ENCODE results near the gene GRIK5.
A peak's percentile ranks its signal among the peaks of the same experiment; 100 is the strongest.
"Not testable (repeated sequence)": the region's sequence is repeated elsewhere in the genome, so short reads cannot be mapped to it uniquely, and the experiment has no call there.

GRIK5 gene

DNA sequence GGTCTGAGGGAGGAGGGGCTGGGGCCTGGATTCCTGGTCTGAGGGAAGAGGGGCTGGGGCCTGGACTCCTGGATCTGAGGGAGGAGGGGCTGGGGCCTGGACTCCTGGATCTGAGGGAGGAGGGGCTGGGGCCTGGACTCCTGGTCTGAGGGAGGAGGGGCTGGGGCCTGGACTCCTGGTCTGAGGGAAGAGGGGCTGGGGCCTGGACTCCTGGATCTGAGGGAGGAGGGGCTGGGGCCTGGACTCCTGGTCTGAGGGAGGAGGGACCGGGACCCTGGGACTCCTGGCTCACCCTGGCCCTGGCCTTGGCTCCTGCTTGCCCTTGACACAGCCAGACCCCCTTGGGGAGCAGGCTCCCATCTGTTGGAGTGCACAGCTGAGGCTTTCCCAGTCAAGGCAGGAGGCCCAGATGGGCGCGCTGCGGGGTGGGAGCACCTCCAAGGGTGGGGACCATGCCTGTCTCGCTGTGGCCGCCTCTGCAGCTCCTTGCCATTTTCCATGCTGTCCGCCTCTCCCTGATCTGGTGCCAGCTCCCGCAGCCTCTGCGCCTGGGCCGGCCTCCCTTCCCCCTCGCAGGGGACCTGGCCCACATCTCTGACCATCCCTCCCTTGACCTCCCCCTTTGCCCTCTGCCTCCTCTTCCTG, 78.0 kb downstream of the GRIK5 start:
- DNase-seq (ENCODE audit: low read depth in 1 of 2, low spot score in 1 of 2): not testable (repeated sequence)

- no peak for DNase-seq (ENCODE audit: low read depth in 1 of 2, low spot score in 1 of 2)
Measured at GRCh38 chr19:41991025-41991424, 79.0 kb downstream of the GRIK5 start.

GRCh38 chr19:41990615-41991014, 79.4 kb downstream of the GRIK5 start:
- no peak for DNase-seq (ENCODE audit: low read depth in 1 of 2, low spot score in 1 of 2)

GRCh38 chr19:41990028-41990427, 80.0 kb downstream of the GRIK5 start:
- no peak for DNase-seq (ENCODE audit: low read depth in 1 of 2, low spot score in 1 of 2)

GRCh38 chr19:41988947-41989346, 81.1 kb downstream of the GRIK5 start:
- no peak for DNase-seq (ENCODE audit: low read depth in 1 of 2, low spot score in 1 of 2)

GRCh38 chr19:41987141-41987860, 82.7 kb downstream of the GRIK5 start:
- no peak for DNase-seq (ENCODE audit: low read depth in 1 of 2, low spot score in 1 of 2)

DNA sequence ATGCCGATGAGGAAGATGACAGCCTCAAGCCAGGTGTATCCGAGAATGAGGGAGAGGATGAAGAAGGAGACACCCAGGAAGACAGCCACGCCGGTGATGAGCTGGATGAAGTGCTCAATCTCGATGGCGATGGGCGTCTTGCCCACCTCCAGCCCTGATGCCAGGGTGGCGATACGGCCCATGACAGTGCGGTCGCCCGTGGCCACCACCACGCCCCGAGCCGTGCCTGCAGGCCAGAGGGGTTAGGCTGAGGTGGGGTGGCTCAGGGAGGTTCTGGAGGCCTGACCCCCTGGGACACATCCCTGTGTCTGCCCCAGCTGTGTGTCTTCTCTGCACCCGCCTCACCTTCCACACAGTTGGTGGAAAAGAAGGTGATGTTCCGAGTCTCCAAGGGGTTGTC, 85.0 kb downstream of the GRIK5 start:
- no peak for DNase-seq (ENCODE audit: low read depth in 1 of 2, low spot score in 1 of 2)

GRCh38 chr19:41981724-41982123, 88.3 kb downstream of the GRIK5 start:
- DNase-seq (ENCODE audit: low read depth in 1 of 2, low spot score in 1 of 2): no peak

- no peak for DNase-seq (ENCODE audit: low read depth in 1 of 2, low spot score in 1 of 2)
Measured at GRCh38 chr19:41978470-41978869, 91.5 kb downstream of the GRIK5 start.

DNA sequence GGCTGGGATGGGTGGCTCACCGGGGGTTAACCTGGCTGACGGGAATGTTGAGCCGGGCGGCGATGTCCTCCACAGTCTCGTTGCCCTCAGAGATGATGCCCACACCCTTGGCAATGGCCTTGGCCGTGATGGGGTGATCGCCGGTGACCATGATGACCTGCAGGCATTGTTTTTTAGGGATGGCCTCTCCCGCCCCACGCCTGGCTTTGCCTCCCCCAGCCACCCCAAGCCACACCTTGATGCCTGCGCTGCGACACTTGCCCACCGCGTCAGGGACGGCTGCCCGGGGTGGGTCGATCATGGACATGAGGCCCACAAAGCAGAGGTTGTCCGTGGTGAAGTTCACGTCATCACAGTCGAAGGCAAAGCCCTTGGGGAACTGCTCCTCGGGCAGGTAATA, 92.1 kb downstream of the GRIK5 start:
- DNase-seq (ENCODE audit: low read depth in 1 of 2, low spot score in 1 of 2): no peak

DNA sequence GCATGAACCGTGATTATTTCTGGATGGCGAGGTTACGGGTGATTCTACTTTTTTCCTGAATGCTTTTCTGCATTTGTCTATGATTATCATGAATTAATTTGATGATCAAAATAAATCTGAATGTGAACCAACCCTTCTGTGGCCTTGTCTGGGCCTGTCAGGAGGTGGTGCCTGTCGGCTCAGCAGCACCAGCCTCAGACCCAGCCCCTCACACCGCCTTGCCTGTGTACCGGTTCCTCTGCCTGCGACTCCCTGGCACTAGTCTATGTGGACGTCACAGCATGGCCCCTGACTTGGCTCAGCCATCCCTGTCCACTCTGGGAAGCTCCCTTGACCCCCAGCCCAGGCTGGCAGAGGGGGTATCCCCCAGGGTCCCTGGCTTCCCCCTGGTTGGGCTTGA, 95.4 kb downstream of the GRIK5 start:
- DNase-seq (ENCODE audit: low read depth in 1 of 2, low spot score in 1 of 2): no peak

GRCh38 chr19:41971363-41971762, 98.6 kb downstream of the GRIK5 start:
- DNase-seq (ENCODE audit: low read depth in 1 of 2, low spot score in 1 of 2): no peak

GRCh38 chr19:41969772-41970458, 100.1 kb downstream of the GRIK5 start:
- DNase-seq (ENCODE audit: low read depth in 1 of 2, low spot score in 1 of 2): no peak

GRCh38 chr19:41968751-41969595, 101.0 kb downstream of the GRIK5 start:
- DNase-seq (ENCODE audit: low read depth in 1 of 2, low spot score in 1 of 2): no peak

DNA sequence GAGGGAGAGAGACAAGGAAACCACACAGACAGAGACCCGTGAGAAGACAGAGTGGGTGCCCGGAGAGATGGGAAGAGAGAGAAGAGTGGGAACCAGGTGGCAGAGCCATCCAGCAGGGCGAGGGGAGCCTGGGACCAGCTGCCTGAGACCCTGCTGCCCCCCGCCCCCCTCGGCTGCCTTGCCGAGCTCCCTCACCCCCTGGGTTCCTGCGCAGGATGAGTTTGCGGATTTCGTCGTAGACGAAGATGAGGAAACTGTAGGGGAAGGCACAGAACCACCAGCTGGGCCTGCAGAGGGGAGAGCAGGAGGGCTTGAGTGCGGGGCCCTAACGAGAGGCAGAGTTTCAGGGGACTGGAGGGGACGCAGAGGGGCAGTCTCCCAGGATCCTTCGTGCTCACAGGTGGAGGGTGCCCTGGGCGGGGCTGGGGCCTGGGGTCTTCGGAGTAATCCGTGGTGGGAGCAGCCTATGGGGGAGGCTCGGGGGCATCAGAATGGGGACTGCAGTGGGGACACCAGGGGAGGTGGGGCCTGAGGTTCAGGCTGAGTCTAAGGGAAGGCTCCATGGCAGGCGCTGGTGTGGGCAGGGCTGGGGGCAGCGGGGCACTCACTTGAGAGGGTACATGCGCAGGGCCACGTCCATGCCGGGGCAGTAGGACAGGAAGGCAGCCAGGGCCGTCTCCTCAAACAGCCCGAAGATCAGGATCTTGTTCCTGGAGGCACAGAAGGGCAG, 102.8 kb downstream of the GRIK5 start:
- no peak for DNase-seq (ENCODE audit: low read depth in 1 of 2, low spot score in 1 of 2)

- DNase-seq (ENCODE audit: low read depth in 1 of 2, low spot score in 1 of 2): no peak
Measured at GRCh38 chr19:41965106-41965505, 104.9 kb downstream of the GRIK5 start.

DNA sequence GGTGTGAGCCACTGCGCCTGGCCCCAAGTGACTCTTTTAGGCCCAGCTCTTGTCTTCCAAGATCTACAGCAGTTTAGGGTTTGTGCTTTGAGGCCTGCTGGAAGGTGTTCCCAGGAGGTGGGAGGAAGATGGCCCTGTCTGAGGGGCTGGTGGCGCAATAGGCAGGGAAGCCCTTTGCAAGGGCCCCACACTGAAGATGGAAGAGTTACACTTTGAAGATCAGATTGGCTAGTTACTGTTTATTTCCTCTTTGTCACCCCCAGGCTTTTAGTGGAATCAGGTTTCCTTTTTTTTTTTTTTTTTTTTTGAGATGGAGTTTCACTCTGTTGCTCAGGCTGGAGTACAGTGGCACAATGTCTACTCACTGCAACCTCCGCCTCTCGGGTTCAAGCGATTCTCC, 109.0 kb downstream of the GRIK5 start:
- DNase-seq (ENCODE audit: low read depth in 1 of 2, low spot score in 1 of 2): no peak

GRCh38 chr19:41959056-41960053, 110.7 kb downstream of the GRIK5 start, which contains the start of gene RABAC1:
Gene RABAC1 (minus strand): TSS chr19:41959321. CDS start chr19:41959292, 29 bp downstream.
- DNase-seq (ENCODE audit: low read depth in 1 of 2, low spot score in 1 of 2): peak; percentile 72 to 79

DNA sequence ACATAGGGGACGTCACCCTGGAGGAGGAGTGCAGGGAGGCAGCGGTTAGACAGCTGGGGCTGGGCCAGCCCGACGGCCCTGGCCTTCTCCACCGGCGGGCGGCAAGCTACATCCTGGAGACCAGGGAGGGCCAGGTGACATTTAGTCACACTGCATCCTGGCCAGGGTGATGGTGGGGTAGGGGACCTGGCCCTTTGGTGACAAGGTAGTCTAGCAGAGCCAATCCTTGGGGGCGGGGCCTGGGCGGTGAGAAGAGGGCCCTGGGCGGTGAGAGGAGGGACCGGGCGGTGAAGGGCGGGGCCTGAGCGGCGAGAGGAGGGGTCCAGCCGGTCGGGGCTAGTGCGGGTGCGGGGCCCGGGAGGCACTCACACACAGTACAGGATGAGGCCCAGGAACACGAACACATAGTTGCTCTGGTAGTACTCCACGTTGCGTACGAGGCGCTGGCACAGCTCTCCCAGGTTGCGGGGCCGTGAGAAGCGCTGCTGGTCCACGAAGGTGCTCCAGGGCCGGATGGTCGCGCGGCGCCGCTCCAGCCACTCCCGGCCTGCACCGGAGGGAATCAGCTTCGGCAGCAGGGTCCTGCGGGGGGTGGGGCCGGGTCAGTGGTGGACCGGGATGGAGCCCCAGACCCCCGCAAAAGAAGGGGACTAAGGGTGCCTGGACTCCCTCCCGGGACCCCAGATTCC, 111.5 kb downstream of the GRIK5 start:
- peak; percentile 65 to 71 for DNase-seq (ENCODE audit: low read depth in 1 of 2, low spot score in 1 of 2)

All from activated T-helper 1 cell treated with anti-CD3 and anti-CD28 coated beads, Interleukin-2, amount 50 U/mL, for 16 hours (primary cell).